ENCODE data around the gene PLCH1. TPM values are rescaled to one million over a fixed set of nuclear protein-coding genes. Genes with fewer than 3 reads are reported as not detected.

PLCH1 gene
- total and polyA plus RNA-seq, 9 donors: 0.04 to 6.3 (median 0.79) TPM

GRCh38 chr3:155581579-155581978 lies 163.3 kb downstream of the PLCH1 start:
- no peaks in the 10 kb centered on the region for H3K9me3 ChIP-seq
- intact Hi-C loops (cut with DNase I): no loop called here
- no peak overlapping the region for H3K27ac ChIP-seq
- no peaks in the 10 kb centered on the region for H3K27me3 ChIP-seq
- no peak for DNase-seq
- TF ChIP-seq POLR2A (IDR thresholded peaks at IDR 0.05) (no peak), EP300 (IDR thresholded peaks at IDR 0.05) (no peak), CTCF (IDR thresholded peaks at IDR 0.05) (no peak)
- 82 to 91% (median 89%) methylated on average over 10 of the region's 10 CpGs for WGBS, 3 donors
- H3K36me3 ChIP-seq: no peaks in the 10 kb centered on the region
- H3K4me1 ChIP-seq (ENCODE audit: insufficient read depth): no peaks in the 10 kb centered on the region
- no peak overlapping the region for H3K4me3 ChIP-seq

GRCh38 chr3:155572085-155572484 lies 172.8 kb downstream of the PLCH1 start:
- DNase-seq: no peak
- H3K27ac ChIP-seq: no peak overlapping the region
- no peaks in the 10 kb centered on the region for H3K36me3 ChIP-seq
- H3K27me3 ChIP-seq: no peaks in the 10 kb centered on the region
- intact Hi-C loops (cut with DNase I): no loop called here
- H3K4me1 ChIP-seq (ENCODE audit: insufficient read depth): no peaks in the 10 kb centered on the region
- 6 to 14% (median 12%) methylated on average over 1 of the region's 1 CpG for WGBS, 3 donors
- H3K4me3 ChIP-seq: no peak overlapping the region
- TF ChIP-seq EP300 (IDR thresholded peaks at IDR 0.05): no peak
- TF ChIP-seq POLR2A (IDR thresholded peaks at IDR 0.05): no peak
- TF ChIP-seq CTCF (IDR thresholded peaks at IDR 0.05): no peak
- H3K9me3 ChIP-seq: no peaks in the 10 kb centered on the region

GRCh38 chr3:155568295-155568694 lies 176.6 kb downstream of the PLCH1 start:
- WGBS, 3 donors: 67 to 72% (median 69%) methylated on average over 3 of the region's 3 CpGs
- DNase-seq: no peak
- Histone ChIP-seq H3K4me3 (no peak overlapping the region), H3K4me1 (ENCODE audit: insufficient read depth) (no peaks in the 10 kb centered on the region), H3K9me3 (no peaks in the 10 kb centered on the region), H3K27me3 (no peaks in the 10 kb centered on the region), H3K27ac (no peak overlapping the region), H3K36me3 (no peaks in the 10 kb centered on the region)
- TF ChIP-seq EP300 (IDR thresholded peaks at IDR 0.05): no peak
- TF ChIP-seq CTCF (IDR thresholded peaks at IDR 0.05): no peak
- no peak for TF ChIP-seq POLR2A (IDR thresholded peaks at IDR 0.05)
- intact Hi-C loops (cut with DNase I): no loop called here

GRCh38 chr3:155560594-155560993 lies 184.3 kb downstream of the PLCH1 start:
- 45 to 55% (median 49%) methylated on average over 1 of the region's 1 CpG for WGBS, 3 donors
- no peak overlapping the region for H3K27ac ChIP-seq
- intact Hi-C loops (cut with DNase I): loop anchor here in 1 of 4 donors (5.0 kb wide), 1 partner anchor 472 kb away; no protein-coding TSS in a partner anchor
- no peak for DNase-seq
- no peaks in the 10 kb centered on the region for H3K36me3 ChIP-seq
- no peaks in the 10 kb centered on the region for H3K4me1 ChIP-seq (ENCODE audit: insufficient read depth)
- H3K27me3 ChIP-seq: no peaks in the 10 kb centered on the region
- no peaks in the 10 kb centered on the region for H3K9me3 ChIP-seq
- TF ChIP-seq EP300 (IDR thresholded peaks at IDR 0.05): no peak
- TF ChIP-seq CTCF (IDR thresholded peaks at IDR 0.05): no peak
- TF ChIP-seq POLR2A (IDR thresholded peaks at IDR 0.05): no peak
- H3K4me3 ChIP-seq: no peak overlapping the region

All from ovary (tissue), 9 donors.